Ovary (tissue), 9 donors: ENCODE measurements around the gene ZNF740. TPM values are rescaled to one million over a fixed set of nuclear protein-coding genes. Genes with fewer than 3 reads are reported as not detected.

ENCODE experiments used
- DNase-seq, 5 donors: peaks; one replicate each; pipeline ENCODE4 v3.0.0-alpha.2; 2019 to 2020
- H3K27ac ChIP-seq, 2 donors: fragments of 200-600 bp; one replicate each; pipeline versions ENCODE4 v1.5.1 to v1.8.0; 2019 to 2022
- H3K27me3 ChIP-seq: fragments of 200-600 bp; one replicate; pipeline ENCODE4 v1.8.0; 2022
- H3K36me3 ChIP-seq: fragments of 200-600 bp; sonication (generic); one replicate; pipeline ENCODE4 v1.5.1; 2019
- H3K4me1 ChIP-seq: one replicate; pipeline ENCODE4 v1.8.1; 2013; ENCODE audit warnings: mild to moderate bottlenecking, moderate library complexity; ENCODE audit not compliant: insufficient read depth
- H3K4me3 ChIP-seq: fragments of 200-600 bp; sonication (generic); one replicate; pipeline ENCODE4 v1.5.1; 2017
- H3K9me3 ChIP-seq, 2 donors: fragments of 200-600 bp in 1 of 2; sonication (generic) in 1 of 2; one replicate each; pipeline versions ENCODE4 v1.5.1 to v1.8.1; 2013 to 2019; ENCODE audit warnings: mild to moderate bottlenecking in 1 of 2, moderate library complexity in 1 of 2
- CTCF ChIP-seq, 3 donors: fragments of 450-650 bp in 2 of 3; fragments of 200-600 bp in 1 of 3; IDR thresholded peaks; one replicate each; pipeline versions ENCODE4 v1.5.1 to v1.8.0; 2016 to 2022; ENCODE audit warnings: antibody characterized with exemption in 3 of 3, mild to moderate bottlenecking in 1 of 3
- EP300 ChIP-seq: sonication (generic); formaldehyde crosslinking; IDR thresholded peaks from one replicate; pipeline ENCODE4 v1.6.1; 2017; ENCODE audit warnings: antibody characterized with exemption
- POLR2A ChIP-seq: fragments of 450-650 bp; IDR thresholded peaks from one replicate; pipeline ENCODE4 v1.6.1; 2017; ENCODE audit warnings: antibody characterized with exemption, mild to moderate bottlenecking, moderate library complexity
- WGBS, 3 donors: extraction: QIAGEN DNeasy Blood & Tissue Kit in 1 of 3; methylation state at CpG; one replicate each; pipeline versions ENCODE4 v1.1.5 to v1.1.7; 2013 to 2017; 5-methylcytosine and 5-hydroxymethylcytosine counted together
- intact Hi-C, 4 donors: fragments of 100-400 bp; cut with DNase I; formaldehyde crosslinking; loops; one replicate each; pipeline versions ENCODE4 v1.11.0 to v1.15.1; 2022 to 2023
- polyA plus RNA-seq, 2 donors: library from polyadenylated mRNA; stranded (reverse); fragments of 200-250 nt in 1 of 2; fragments of 350-450 nt in 1 of 2; fragmentation: Illumina TruSeq in 1 of 2; extraction: RNeasy Lipid Tissue Mini Kit (QIAGEN cat#74804) in 1 of 2; gene quantifications; one replicate each; pipeline ENCODE4 v1.2.3, GENCODE V29; 2013 to 2014
- total RNA-seq, 7 donors: library from RNA; depleted of rRNA in 2 of 7; stranded (reverse); fragments of >200 nt in 2 of 7; fragmentation: NEBNext Ultra II Directional in 3 of 7; extraction: Animal tissue kit (Norgen Biotek cat#: 25700) in 3 of 7; gene quantifications; one replicate each; pipeline versions ENCODE4 v1.1.0 to v1.2.4, GENCODE V29; 2016 to 2023
- donor health status: DM: no; HTN: no; CAD: no; lungs with moderate emphysema.
- donor health status: DM: no; HTN: no; CAD: no.
- donor health status: Bipolar disorder and iron deficiency.
- donor health status: DM: yes; HTN: yes; CAD: no.
- donor health status: DM: no; HTN: no; CAD: no.
- donor health status: DM: yes; HTN: yes; CAD: no.

The ZNF740 gene
- total and polyA plus RNA-seq, 9 donors: 9.7 to 56.9 (median 45.7) TPM

GRCh38 chr12:53226815-53227214, 46.3 kb downstream of the ZNF740 start:
- no peak for DNase-seq
- H3K36me3 ChIP-seq: no peaks in the 10 kb centered on the region
- 93 to 97% (median 93%) methylated on average over 4 of the region's 4 CpGs for WGBS, 3 donors
- no peaks in the 10 kb centered on the region for H3K9me3 ChIP-seq
- intact Hi-C loops: no loop called here
- no peak for TF ChIP-seq POLR2A
- no peak for TF ChIP-seq CTCF (IDR thresholded peaks at IDR 0.05)
- TF ChIP-seq EP300: no peak
- peaks cover 9% of the 10 kb centered on the region for H3K4me1 ChIP-seq
- no peaks in the 10 kb centered on the region for H3K27me3 ChIP-seq
- no peak overlapping the region for H3K27ac ChIP-seq
- no peak overlapping the region for H3K4me3 ChIP-seq

GRCh38 chr12:53227341-53227740, 46.8 kb downstream of the ZNF740 start:
- Histone ChIP-seq H3K4me3 (no peak overlapping the region), H3K36me3 (no peaks in the 10 kb centered on the region), H3K27me3 (no peaks in the 10 kb centered on the region), H3K27ac (no peak overlapping the region), H3K4me1 (peaks cover 8% of the 10 kb centered on the region), H3K9me3 (no peaks in the 10 kb centered on the region)
- no peak for DNase-seq
- intact Hi-C loops: no loop called here
- 93 to 98% (median 97%) methylated on average over 11 of the region's 11 CpGs for WGBS, 3 donors
- TF ChIP-seq EP300 (no peak), CTCF (IDR thresholded peaks at IDR 0.05) (no peak), POLR2A (no peak)

- TF ChIP-seq EP300 (no peak), CTCF (IDR thresholded peaks at IDR 0.05) (no peak)
- H3K27ac ChIP-seq: no peak overlapping the region
- DNase-seq: no peak
- H3K36me3 ChIP-seq: no peaks in the 10 kb centered on the region
- 71 to 83% (median 80%) methylated on average over 1 of the region's 1 CpG for WGBS, 3 donors
- no peak overlapping the region for H3K4me3 ChIP-seq
- H3K9me3 ChIP-seq: no peaks in the 10 kb centered on the region
- intact Hi-C loops: no loop called here
- H3K27me3 ChIP-seq: no peaks in the 10 kb centered on the region
- peaks cover 11% of the 10 kb centered on the region for H3K4me1 ChIP-seq
Measured at GRCh38 chr12:53227836-53228235, 47.3 kb downstream of the ZNF740 start.

GRCh38 chr12:53229454-53229853, 48.9 kb downstream of the ZNF740 start:
- H3K9me3 ChIP-seq: no peaks in the 10 kb centered on the region
- H3K4me3 ChIP-seq: no peak overlapping the region
- DNase-seq: no peak
- TF ChIP-seq EP300: no peak
- TF ChIP-seq POLR2A: no peak
- no peak for TF ChIP-seq CTCF (IDR thresholded peaks at IDR 0.05)
- H3K27me3 ChIP-seq: no peaks in the 10 kb centered on the region
- intact Hi-C loops: no loop called here
- H3K36me3 ChIP-seq: no peaks in the 10 kb centered on the region
- no peak overlapping the region for H3K27ac ChIP-seq
- peaks cover 19% of the 10 kb centered on the region for H3K4me1 ChIP-seq
- WGBS, 3 donors: 88 to 94% (median 88%) methylated on average over 2 of the region's 2 CpGs
